Nephron (organoid): ENCODE measurements around the gene LRRD1.
"Not testable (repeated sequence)": the region's sequence is repeated elsewhere in the genome, so short reads cannot be mapped to it uniquely, and the experiment has no call there.

ENCODE experiments used
- H3K27ac Mint-ChIP-seq, 3 experiments: 2 replicates each; pipeline ENCODE4 v1.8.0; 2020; ENCODE audit warnings: mixed read lengths in 3 of 3, mild to moderate bottlenecking in 2 of 3, moderate library complexity in 1 of 3
- H3K27me3 Mint-ChIP-seq: 2 replicates; pipeline ENCODE4 v1.8.0; 2021; ENCODE audit warnings: low read depth, mild to moderate bottlenecking, moderate library complexity, mixed read lengths
- H3K36me3 Mint-ChIP-seq: 2 replicates; pipeline ENCODE4 v1.8.0; 2020; ENCODE audit warnings: low read depth, mixed read lengths
- H3K4me1 Mint-ChIP-seq: 2 replicates; pipeline ENCODE4 v1.8.0; 2020; ENCODE audit warnings: mixed read lengths
- H3K4me3 Mint-ChIP-seq, 3 experiments: 2 replicates each; pipeline ENCODE4 v1.8.0; 2020; ENCODE audit warnings: mild to moderate bottlenecking in 3 of 3, mixed read lengths in 3 of 3, moderate library complexity in 2 of 3
- H3K9me3 Mint-ChIP-seq: 2 replicates; pipeline ENCODE4 v1.8.0; 2020; ENCODE audit warnings: mixed read lengths
- CTCF ChIP-seq, 3 experiments: fragments of 200-600 bp; sonication (generic); IDR thresholded peaks; one replicate each; pipeline ENCODE4 v1.5.0; 2021; ENCODE audit warnings: antibody characterized with exemption in 3 of 3; ENCODE audit not compliant: unreplicated experiment in 3 of 3

Gene LRRD1

GRCh38 chr7:92206672-92207071, 27.7 kb upstream of the LRRD1 start:
- Mint-ChIP-seq H3K27ac (no peak overlapping the region), H3K9me3 (peaks cover 21% of the 10 kb centered on the region), H3K27me3 (no peaks in the 10 kb centered on the region)

GRCh38 chr7:92205987-92206386, 27.0 kb upstream of the LRRD1 start:
- no peak for TF ChIP-seq CTCF (IDR thresholded peaks at IDR 0.05; ENCODE audit: unreplicated experiment in 3 of 3)
- Mint-ChIP-seq H3K27me3 (no peaks in the 10 kb centered on the region), H3K4me3 (no peak overlapping the region), H3K4me1 (no peaks in the 10 kb centered on the region), H3K27ac (no peak overlapping the region), H3K9me3 (peaks cover 21% of the 10 kb centered on the region), H3K36me3 (peaks cover 83% of the 10 kb centered on the region)

More at GRCh38 chr7:92206672-92207071, 27.7 kb upstream of the LRRD1 start:
- no peak for TF ChIP-seq CTCF (IDR thresholded peaks at IDR 0.05; ENCODE audit: unreplicated experiment in 3 of 3)
- Mint-ChIP-seq H3K4me1 (no peaks in the 10 kb centered on the region), H3K4me3 (no peak overlapping the region), H3K36me3 (peaks cover 85% of the 10 kb centered on the region)

GRCh38 chr7:92200791-92201190, 21.8 kb upstream of the LRRD1 start:
- Mint-ChIP-seq H3K4me1 (no peaks in the 10 kb centered on the region), H3K4me3 (no peak overlapping the region), H3K27me3 (no peaks in the 10 kb centered on the region), H3K9me3 (peaks cover 8% of the 10 kb centered on the region), H3K36me3 (peaks cover 69% of the 10 kb centered on the region), H3K27ac (no peak overlapping the region)
- no peak for TF ChIP-seq CTCF (IDR thresholded peaks at IDR 0.05; ENCODE audit: unreplicated experiment in 3 of 3)

- H3K4me3 Mint-ChIP-seq: no peak overlapping the region
- peaks cover 79% of the 10 kb centered on the region for H3K36me3 Mint-ChIP-seq
- TF ChIP-seq CTCF (IDR thresholded peaks at IDR 0.05; ENCODE audit: unreplicated experiment in 3 of 3): no peak
- H3K27me3 Mint-ChIP-seq: no peaks in the 10 kb centered on the region
- no peak overlapping the region for H3K27ac Mint-ChIP-seq
- H3K9me3 Mint-ChIP-seq: peaks cover 58% of the 10 kb centered on the region
- no peaks in the 10 kb centered on the region for H3K4me1 Mint-ChIP-seq
Measured at GRCh38 chr7:92192326-92192725, 13.4 kb upstream of the LRRD1 start.

- peaks cover 55% of the 10 kb centered on the region for H3K36me3 Mint-ChIP-seq
- peaks cover 45% of the 10 kb centered on the region for H3K9me3 Mint-ChIP-seq
- not testable (repeated sequence) for H3K4me1 Mint-ChIP-seq, H3K4me3 Mint-ChIP-seq, H3K27ac Mint-ChIP-seq, H3K27me3 Mint-ChIP-seq
Measured at GRCh38 chr7:92189246-92189645, 10.3 kb upstream of the LRRD1 start.

GRCh38 chr7:92184294-92184693, 5.4 kb upstream of the LRRD1 start:
- H3K4me3 Mint-ChIP-seq, H3K27me3 Mint-ChIP-seq, H3K27ac Mint-ChIP-seq, H3K4me1 Mint-ChIP-seq, H3K36me3 Mint-ChIP-seq: not testable (repeated sequence)
- H3K9me3 Mint-ChIP-seq: peaks cover 26% of the 10 kb centered on the region

- H3K36me3 Mint-ChIP-seq: no peaks in the 10 kb centered on the region
- no peak for TF ChIP-seq CTCF (IDR thresholded peaks at IDR 0.05; ENCODE audit: unreplicated experiment in 3 of 3)
- H3K27ac Mint-ChIP-seq: peak overlapping the region; percentile 46 to 84 (median 82)
Measured at GRCh38 chr7:92177362-92177761, 1.6 kb downstream of the LRRD1 start.

GRCh38 chr7:92169529-92169928, 9.4 kb downstream of the LRRD1 start:
- H3K27me3 Mint-ChIP-seq, H3K27ac Mint-ChIP-seq, H3K4me1 Mint-ChIP-seq, H3K4me3 Mint-ChIP-seq: not testable (repeated sequence)
- H3K36me3 Mint-ChIP-seq: peaks cover 11% of the 10 kb centered on the region
- H3K9me3 Mint-ChIP-seq: peaks cover 27% of the 10 kb centered on the region

More at GRCh38 chr7:92177362-92177761, 1.6 kb downstream of the LRRD1 start:
- Mint-ChIP-seq H3K27me3 (no peaks in the 10 kb centered on the region), H3K9me3 (peaks cover 12% of the 10 kb centered on the region), H3K4me1 (peaks cover 9% of the 10 kb centered on the region), H3K4me3 (peak overlapping the region in 1 of 3 experiments; percentile 12)
